ENCODE results near the gene KRTAP1-5.

DNA sequence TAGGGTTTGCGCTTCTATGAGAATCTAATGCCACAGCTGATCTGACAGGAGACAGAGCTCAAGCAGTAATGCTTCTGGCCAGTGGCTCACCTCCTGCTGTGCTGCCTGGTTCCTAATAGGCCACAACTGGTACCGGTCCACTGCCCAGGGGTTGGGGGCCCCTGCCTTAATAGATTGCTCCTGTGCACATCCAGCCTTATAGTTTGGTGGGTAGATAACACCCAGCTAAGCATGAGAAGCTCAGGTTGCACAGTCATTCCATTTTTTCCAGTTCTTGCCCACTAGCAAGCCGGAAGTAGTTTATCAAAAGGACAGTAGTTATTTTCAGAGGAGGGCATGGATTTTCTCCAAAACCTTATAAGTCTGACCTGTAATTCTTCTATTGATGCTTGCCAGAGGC is 7.6 kb downstream of the KRTAP1-5 start:
- no peak for TF ChIP-seq LEF1 (IDR thresholded peaks at IDR 0.05; ENCODE audit: borderline replicate concordance)
- no peak for TF ChIP-seq ELF4 (IDR thresholded peaks at IDR 0.05)
- TF ChIP-seq FOXK2 (IDR thresholded peaks at IDR 0.05), result no peak
- no peak for TF ChIP-seq BHLHE40 (IDR thresholded peaks at IDR 0.05; ENCODE audit: borderline replicate concordance)
- TF ChIP-seq, protein P1, sequence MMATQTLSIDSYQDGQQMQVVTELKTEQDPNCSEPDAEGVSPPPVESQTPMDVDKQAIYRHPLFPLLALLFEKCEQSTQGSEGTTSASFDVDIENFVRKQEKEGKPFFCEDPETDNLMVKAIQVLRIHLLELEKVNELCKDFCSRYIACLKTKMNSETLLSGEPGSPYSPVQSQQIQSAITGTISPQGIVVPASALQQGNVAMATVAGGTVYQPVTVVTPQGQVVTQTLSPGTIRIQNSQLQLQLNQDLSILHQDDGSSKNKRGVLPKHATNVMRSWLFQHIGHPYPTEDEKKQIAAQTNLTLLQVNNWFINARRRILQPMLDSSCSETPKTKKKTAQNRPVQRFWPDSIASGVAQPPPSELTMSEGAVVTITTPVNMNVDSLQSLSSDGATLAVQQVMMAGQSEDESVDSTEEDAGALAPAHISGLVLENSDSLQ (IDR thresholded peaks at IDR 0.05), result no peak
- TF ChIP-seq SUZ12 (IDR thresholded peaks at IDR 0.05), result no peak
- no peak for TF ChIP-seq FOXM1 (IDR thresholded peaks at IDR 0.05; ENCODE audit: borderline replicate concordance)
- TF ChIP-seq ARNT (IDR thresholded peaks at IDR 0.05), result no peak
- TF ChIP-seq HDGF (IDR thresholded peaks at IDR 0.05; ENCODE audit: borderline replicate concordance), result no peak
- TF ChIP-seq ZNF384 (IDR thresholded peaks at IDR 0.05), result no peak

All from HEK293T (cell line).